ENCODE data around the gene MYO9B. TPM values are rescaled to one million over a fixed set of nuclear protein-coding genes. Genes with fewer than 3 reads are reported as not detected.

Gene MYO9B
- total RNA-seq, 2 donors from 2014 or later = 79.4 to 96.8 TPM

DNA sequence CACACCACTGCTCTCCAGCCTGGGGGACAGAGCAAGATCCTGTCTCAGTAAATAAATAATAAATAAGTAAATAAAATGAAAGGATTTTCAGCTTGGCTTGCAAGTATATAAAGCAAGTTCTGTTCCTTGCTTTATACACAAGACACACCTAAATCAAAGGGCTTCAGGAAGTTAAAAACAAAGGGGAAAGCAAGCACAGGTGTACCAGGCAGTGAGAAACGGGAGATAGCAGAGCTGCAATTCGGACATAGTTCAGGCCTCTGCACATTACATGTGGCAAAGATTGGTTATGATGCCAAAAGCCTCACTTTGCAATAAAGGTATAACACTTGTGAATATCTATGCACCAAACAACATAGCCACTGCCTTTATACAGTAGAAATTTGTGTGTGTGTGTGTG, 47.5 kb downstream of the MYO9B start:
- H3K4me1 Mint-ChIP-seq = peaks cover 11% of the 10 kb centered on the region
- no peak overlapping the region for H3K4me3 Mint-ChIP-seq
- H3K9me3 Mint-ChIP-seq = no peaks in the 10 kb centered on the region
- WGBS, 2 experiments (ENCODE audit: insufficient coverage in 1 of 2, insufficient read length in 1 of 2) = 92 to 100% methylated on average over 2 of the region's 2 CpGs
- no peak for DNase-seq
- H3K9me3 ChIP-seq (ENCODE audit: control insufficient read depth, low read length) = no peaks in the 10 kb centered on the region
- no peak overlapping the region for H3K4me3 ChIP-seq (ENCODE audit: low read length)
- H3K36me3 ChIP-seq (ENCODE audit: control insufficient read depth, insufficient read depth, low read length) = peaks cover 6% of the 10 kb centered on the region
- TF ChIP-seq, protein P1, sequence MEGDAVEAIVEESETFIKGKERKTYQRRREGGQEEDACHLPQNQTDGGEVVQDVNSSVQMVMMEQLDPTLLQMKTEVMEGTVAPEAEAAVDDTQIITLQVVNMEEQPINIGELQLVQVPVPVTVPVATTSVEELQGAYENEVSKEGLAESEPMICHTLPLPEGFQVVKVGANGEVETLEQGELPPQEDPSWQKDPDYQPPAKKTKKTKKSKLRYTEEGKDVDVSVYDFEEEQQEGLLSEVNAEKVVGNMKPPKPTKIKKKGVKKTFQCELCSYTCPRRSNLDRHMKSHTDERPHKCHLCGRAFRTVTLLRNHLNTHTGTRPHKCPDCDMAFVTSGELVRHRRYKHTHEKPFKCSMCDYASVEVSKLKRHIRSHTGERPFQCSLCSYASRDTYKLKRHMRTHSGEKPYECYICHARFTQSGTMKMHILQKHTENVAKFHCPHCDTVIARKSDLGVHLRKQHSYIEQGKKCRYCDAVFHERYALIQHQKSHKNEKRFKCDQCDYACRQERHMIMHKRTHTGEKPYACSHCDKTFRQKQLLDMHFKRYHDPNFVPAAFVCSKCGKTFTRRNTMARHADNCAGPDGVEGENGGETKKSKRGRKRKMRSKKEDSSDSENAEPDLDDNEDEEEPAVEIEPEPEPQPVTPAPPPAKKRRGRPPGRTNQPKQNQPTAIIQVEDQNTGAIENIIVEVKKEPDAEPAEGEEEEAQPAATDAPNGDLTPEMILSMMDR (conservative IDR thresholded peaks at IDR 0.05) = no peak
- H3K4me1 ChIP-seq (ENCODE audit: control insufficient read depth, insufficient read depth, low read length) = no peaks in the 10 kb centered on the region
- H3K27me3 ChIP-seq (ENCODE audit: control insufficient read depth, insufficient read depth, low read length, poor library complexity, severe bottlenecking) = no peaks in the 10 kb centered on the region
- H3K36me3 Mint-ChIP-seq (ENCODE audit: low read depth) = peaks cover 31% of the 10 kb centered on the region
- H3K27ac Mint-ChIP-seq = no peak overlapping the region
- H3K27ac ChIP-seq (ENCODE audit: low read depth, low read length) = no peak overlapping the region
- H3K27me3 Mint-ChIP-seq (ENCODE audit: insufficient read depth) = no peaks in the 10 kb centered on the region
- H3K9ac ChIP-seq (ENCODE audit: extremely low read depth, low read length, poor library complexity, severe bottlenecking) = no peak overlapping the region

DNA sequence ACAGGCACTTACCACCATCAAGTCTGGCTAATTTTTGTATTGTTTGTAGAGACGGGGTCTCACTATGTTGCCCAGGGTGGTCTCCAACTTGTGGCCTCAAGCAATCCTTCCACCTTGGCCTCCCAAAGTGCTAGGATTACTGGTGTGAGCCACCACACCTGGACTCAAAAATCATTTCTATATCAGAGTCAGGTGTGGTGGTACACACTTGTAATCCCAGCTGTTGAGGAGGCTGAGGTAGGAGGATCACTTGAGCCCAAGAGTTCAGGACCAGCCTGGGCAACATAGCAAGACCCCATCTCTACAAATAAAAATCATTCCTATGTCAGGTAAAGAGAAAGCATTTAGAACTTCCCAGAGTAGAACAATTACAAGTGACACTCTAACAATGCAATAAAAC, 48.4 kb downstream of the MYO9B start:
- H3K9me3 Mint-ChIP-seq = no peaks in the 10 kb centered on the region
- Histone ChIP-seq H3K27ac (ENCODE audit: low read depth, low read length) (no peak overlapping the region), H3K36me3 (ENCODE audit: control insufficient read depth, insufficient read depth, low read length) (peaks cover 5% of the 10 kb centered on the region), H3K4me1 (ENCODE audit: control insufficient read depth, insufficient read depth, low read length) (no peaks in the 10 kb centered on the region), H3K9ac (ENCODE audit: extremely low read depth, low read length, poor library complexity, severe bottlenecking) (no peak overlapping the region), H3K27me3 (ENCODE audit: control insufficient read depth, insufficient read depth, low read length, poor library complexity, severe bottlenecking) (no peaks in the 10 kb centered on the region), H3K9me3 (ENCODE audit: control insufficient read depth, low read length) (no peaks in the 10 kb centered on the region), H3K4me3 (ENCODE audit: low read length) (no peak overlapping the region)
- no peaks in the 10 kb centered on the region for H3K27me3 Mint-ChIP-seq (ENCODE audit: insufficient read depth)
- no peak overlapping the region for H3K27ac Mint-ChIP-seq
- DNase-seq = no peak
- no peak overlapping the region for H3K4me3 Mint-ChIP-seq
- peaks cover 33% of the 10 kb centered on the region for H3K36me3 Mint-ChIP-seq (ENCODE audit: low read depth)
- peaks cover 11% of the 10 kb centered on the region for H3K4me1 Mint-ChIP-seq
- 100% methylated on average over 1 of the region's 1 CpG for WGBS, 2 experiments (ENCODE audit: insufficient coverage in 1 of 2, insufficient read length in 1 of 2)
- TF ChIP-seq, protein P1 (conservative IDR thresholded peaks at IDR 0.05) = no peak

GRCh38 chr19:17125062-17125727, 49.6 kb downstream of the MYO9B start:
- TF ChIP-seq, protein P1 (conservative IDR thresholded peaks at IDR 0.05) = no peak
- peaks cover 34% of the 10 kb centered on the region for H3K36me3 Mint-ChIP-seq (ENCODE audit: low read depth)
- Histone ChIP-seq H3K36me3 (ENCODE audit: control insufficient read depth, insufficient read depth, low read length) (peaks cover 3% of the 10 kb centered on the region), H3K4me1 (ENCODE audit: control insufficient read depth, insufficient read depth, low read length) (no peaks in the 10 kb centered on the region), H3K27ac (ENCODE audit: low read depth, low read length) (peak overlapping the region; percentile 88), H3K9ac (ENCODE audit: extremely low read depth, low read length, poor library complexity, severe bottlenecking) (no peak overlapping the region), H3K27me3 (ENCODE audit: control insufficient read depth, insufficient read depth, low read length, poor library complexity, severe bottlenecking) (no peaks in the 10 kb centered on the region), H3K9me3 (ENCODE audit: control insufficient read depth, low read length) (no peaks in the 10 kb centered on the region), H3K4me3 (ENCODE audit: low read length) (no peak overlapping the region)
- H3K27ac Mint-ChIP-seq = no peak overlapping the region
- no peak for DNase-seq
- H3K27me3 Mint-ChIP-seq (ENCODE audit: insufficient read depth) = no peaks in the 10 kb centered on the region
- H3K9me3 Mint-ChIP-seq = no peaks in the 10 kb centered on the region
- H3K4me1 Mint-ChIP-seq = peaks cover 11% of the 10 kb centered on the region
- 83 to 93% methylated on average over 4 to 10 of the region's 10 CpGs for WGBS, 2 experiments (ENCODE audit: insufficient coverage in 1 of 2, insufficient read length in 1 of 2)
- H3K4me3 Mint-ChIP-seq = no peak overlapping the region
